Measurements from ENCODE around the gene BCAS3. TPM values are rescaled to one million over a fixed set of nuclear protein-coding genes. Genes with fewer than 3 reads are reported as not detected.

BCAS3 gene
- total RNA-seq, 2 experiments from 2014 or later = 5.1 to 6.9 TPM

GRCh38 chr17:61073799-61074513 is 396.3 kb downstream of the BCAS3 start:
- TF ChIP-seq, protein P1, sequence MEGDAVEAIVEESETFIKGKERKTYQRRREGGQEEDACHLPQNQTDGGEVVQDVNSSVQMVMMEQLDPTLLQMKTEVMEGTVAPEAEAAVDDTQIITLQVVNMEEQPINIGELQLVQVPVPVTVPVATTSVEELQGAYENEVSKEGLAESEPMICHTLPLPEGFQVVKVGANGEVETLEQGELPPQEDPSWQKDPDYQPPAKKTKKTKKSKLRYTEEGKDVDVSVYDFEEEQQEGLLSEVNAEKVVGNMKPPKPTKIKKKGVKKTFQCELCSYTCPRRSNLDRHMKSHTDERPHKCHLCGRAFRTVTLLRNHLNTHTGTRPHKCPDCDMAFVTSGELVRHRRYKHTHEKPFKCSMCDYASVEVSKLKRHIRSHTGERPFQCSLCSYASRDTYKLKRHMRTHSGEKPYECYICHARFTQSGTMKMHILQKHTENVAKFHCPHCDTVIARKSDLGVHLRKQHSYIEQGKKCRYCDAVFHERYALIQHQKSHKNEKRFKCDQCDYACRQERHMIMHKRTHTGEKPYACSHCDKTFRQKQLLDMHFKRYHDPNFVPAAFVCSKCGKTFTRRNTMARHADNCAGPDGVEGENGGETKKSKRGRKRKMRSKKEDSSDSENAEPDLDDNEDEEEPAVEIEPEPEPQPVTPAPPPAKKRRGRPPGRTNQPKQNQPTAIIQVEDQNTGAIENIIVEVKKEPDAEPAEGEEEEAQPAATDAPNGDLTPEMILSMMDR (IDR thresholded peaks at IDR 0.05) = no peak
- Mint-ChIP-seq H3K9me3 (no peaks in the 10 kb centered on the region), H3K36me3 (ENCODE audit: low read depth) (peaks cover 2% of the 10 kb centered on the region), H3K4me3 (no peak overlapping the region), H3K27ac (no peak overlapping the region), H3K27me3 (no peaks in the 10 kb centered on the region), H3K4me1 (ENCODE audit: low read depth) (no peaks in the 10 kb centered on the region)
- ATAC-seq (no peak), DNase-seq (no peak)
- CTCF ChIA-PET = interaction anchor here (1.2 to 1.4 kb wide), 2 partner anchors 16 to 316 kb away, joined by 3 to 4 read pairs; no protein-coding TSS in a partner anchor
- intact Hi-C loops (cut with micrococcal nuclease) = no loop called here
- POLR2A ChIA-PET = no interaction called here

GRCh38 chr17:61075988-61076387 is 398.3 kb downstream of the BCAS3 start:
- ChIA-PET POLR2A (no interaction called here), CTCF (no interaction called here)
- intact Hi-C loops (cut with micrococcal nuclease) = no loop called here
- no peaks in the 10 kb centered on the region for H3K4me1 Mint-ChIP-seq (ENCODE audit: low read depth)
- H3K27ac Mint-ChIP-seq = no peak overlapping the region
- H3K9me3 Mint-ChIP-seq = no peaks in the 10 kb centered on the region
- ATAC-seq = no peak
- no peaks in the 10 kb centered on the region for H3K27me3 Mint-ChIP-seq
- TF ChIP-seq, protein P1 (IDR thresholded peaks at IDR 0.05) = no peak
- DNase-seq = no peak
- H3K36me3 Mint-ChIP-seq (ENCODE audit: low read depth) = peaks cover 2% of the 10 kb centered on the region
- H3K4me3 Mint-ChIP-seq = no peak overlapping the region

DNA sequence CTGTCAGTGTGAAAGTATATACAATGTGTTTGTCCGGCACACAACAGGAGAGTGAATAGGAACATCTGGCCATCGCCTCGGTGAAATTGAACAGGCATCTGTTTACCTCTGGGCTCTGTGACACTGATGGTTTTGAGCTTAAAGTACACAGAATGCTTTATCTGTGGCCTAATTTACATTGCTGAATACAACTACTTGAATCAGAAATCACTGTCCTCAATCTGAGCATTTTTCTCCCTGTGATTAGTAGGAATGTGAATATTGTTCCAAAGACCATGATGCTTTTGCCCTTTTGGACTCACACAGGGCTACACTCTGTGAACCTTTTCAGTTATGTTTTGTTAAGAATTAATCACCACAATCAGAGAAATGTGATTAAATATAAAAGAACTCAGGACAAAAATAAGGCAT is 399.0 kb downstream of the BCAS3 start:
- ATAC-seq (no peak), DNase-seq (no peak)
- ChIA-PET CTCF (no interaction called here), POLR2A (no interaction called here)
- no peak overlapping the region for H3K4me3 Mint-ChIP-seq
- H3K27ac Mint-ChIP-seq = no peak overlapping the region
- H3K36me3 Mint-ChIP-seq (ENCODE audit: low read depth) = peaks cover 2% of the 10 kb centered on the region
- H3K4me1 Mint-ChIP-seq (ENCODE audit: low read depth) = no peaks in the 10 kb centered on the region
- intact Hi-C loops (cut with micrococcal nuclease) = no loop called here
- TF ChIP-seq, protein P1 (IDR thresholded peaks at IDR 0.05) = no peak
- no peaks in the 10 kb centered on the region for H3K9me3 Mint-ChIP-seq
- H3K27me3 Mint-ChIP-seq = no peaks in the 10 kb centered on the region

DNA sequence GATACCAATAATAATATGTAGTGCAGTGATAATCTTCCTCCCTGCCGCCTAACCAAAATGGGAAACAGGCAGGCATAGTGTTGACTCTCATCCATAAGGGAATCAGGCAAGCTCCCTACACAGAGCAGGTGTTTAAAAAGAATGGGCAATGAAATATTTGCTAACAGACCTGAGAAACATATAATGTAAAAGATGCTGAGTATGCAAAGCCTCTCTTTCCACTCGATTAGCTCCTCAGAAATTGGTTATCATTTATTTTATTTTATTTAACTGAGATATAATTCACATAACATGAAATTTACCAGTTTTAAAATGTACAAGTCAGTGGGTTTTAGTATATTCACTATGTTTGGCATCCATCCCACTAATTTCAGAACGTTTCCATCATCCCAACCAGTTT is 404.3 kb downstream of the BCAS3 start:
- no peak overlapping the region for H3K4me3 Mint-ChIP-seq
- H3K4me1 Mint-ChIP-seq (ENCODE audit: low read depth) = no peaks in the 10 kb centered on the region
- POLR2A ChIA-PET = no interaction called here
- H3K9me3 Mint-ChIP-seq = no peaks in the 10 kb centered on the region
- TF ChIP-seq, protein P1 (IDR thresholded peaks at IDR 0.05) = no peak
- H3K27me3 Mint-ChIP-seq = no peaks in the 10 kb centered on the region
- CTCF ChIA-PET = no interaction called here
- ATAC-seq (no peak), DNase-seq (no peak)
- intact Hi-C loops (cut with micrococcal nuclease) = no loop called here
- no peak overlapping the region for H3K27ac Mint-ChIP-seq
- peaks cover 2% of the 10 kb centered on the region for H3K36me3 Mint-ChIP-seq (ENCODE audit: low read depth)

GRCh38 chr17:61084260-61084659 is 406.6 kb downstream of the BCAS3 start:
- TF ChIP-seq, protein P1 (IDR thresholded peaks at IDR 0.05) = no peak
- Mint-ChIP-seq H3K4me3 (no peak overlapping the region), H3K4me1 (ENCODE audit: low read depth) (no peaks in the 10 kb centered on the region), H3K27ac (no peak overlapping the region), H3K36me3 (ENCODE audit: low read depth) (peaks cover 2% of the 10 kb centered on the region), H3K27me3 (no peaks in the 10 kb centered on the region), H3K9me3 (no peaks in the 10 kb centered on the region)
- ChIA-PET POLR2A (no interaction called here), CTCF (no interaction called here)
- no peak for ATAC-seq
- intact Hi-C loops (cut with micrococcal nuclease) = no loop called here
- DNase-seq = no peak

Data from activated CD8-positive, alpha-beta T cell treated with anti-CD3 and anti-CD28 coated beads for 36 hours (primary cell).